Activated CD4-positive, alpha-beta T cell treated with anti-CD3 and anti-CD28 coated beads, Interleukin-2, amount 10 ng/mL, durations not matched to agents 24 days and 14 days (primary cell): ENCODE data around the gene PTHLH. TPM values are rescaled to one million over a fixed set of nuclear protein-coding genes. Genes with fewer than 3 reads are reported as not detected.
A peak's percentile ranks its signal among the peaks of the same experiment; 100 is the strongest.

Experiments used
- DNase-seq: peaks from one replicate; pipeline ENCODE4 v3.0.0; 2022
- H3K27ac Mint-ChIP-seq: one replicate; pipeline ENCODE4 v1.8.0; 2022; ENCODE audit warnings: mild to moderate bottlenecking, mixed read lengths
- H3K27me3 Mint-ChIP-seq: one replicate; pipeline ENCODE4 v1.8.0; 2022; ENCODE audit warnings: mixed read lengths
- H3K36me3 Mint-ChIP-seq: one replicate; pipeline ENCODE4 v1.8.0; 2022; ENCODE audit warnings: low read depth, mild to moderate bottlenecking, mixed read lengths
- H3K4me1 Mint-ChIP-seq: one replicate; pipeline ENCODE4 v1.8.0; 2021; ENCODE audit warnings: mixed read lengths
- H3K4me3 Mint-ChIP-seq: one replicate; pipeline ENCODE4 v1.8.0; 2022; ENCODE audit warnings: mild to moderate bottlenecking, moderate library complexity, mixed read lengths
- H3K9me3 Mint-ChIP-seq: one replicate; pipeline ENCODE4 v1.8.0; 2021; ENCODE audit warnings: mixed read lengths
- intact Hi-C: fragments of 100-400 bp; cut with micrococcal nuclease; formaldehyde crosslinking; loops from one replicate; pipeline ENCODE4 v1.15.1; 2023
- total RNA-seq: library from RNA; stranded (reverse); gene quantifications from 2 replicates; pipeline ENCODE4 v1.2.3, GENCODE V29; 2022

Gene PTHLH
- total RNA-seq, 1 donor from 2014 or later = not detected

GRCh38 chr12:27969624-27970400 lies 2.7 kb downstream of the PTHLH start:
- intact Hi-C loops = loop anchor here (10.0 kb wide), 2 partner anchors 225 to 905 kb away; partner anchors contain the start of gene CCDC91
- peak; percentile 75 for DNase-seq
- peak overlapping the region; percentile 82 for H3K4me3 Mint-ChIP-seq

GRCh38 chr12:27968972-27969623 lies 3.4 kb downstream of the PTHLH start:
- no peak overlapping the region for H3K27ac Mint-ChIP-seq
- DNase-seq = no peak
- no peaks in the 10 kb centered on the region for H3K9me3 Mint-ChIP-seq
- H3K36me3 Mint-ChIP-seq = no peaks in the 10 kb centered on the region
- peaks cover 15% of the 10 kb centered on the region for H3K4me1 Mint-ChIP-seq
- H3K27me3 Mint-ChIP-seq = peaks cover 82% of the 10 kb centered on the region
- intact Hi-C loops = no loop called here
- H3K4me3 Mint-ChIP-seq = peak overlapping the region; percentile 82

More at GRCh38 chr12:27969624-27970400, 2.7 kb downstream of the PTHLH start:
- peaks cover 86% of the 10 kb centered on the region for H3K27me3 Mint-ChIP-seq
- H3K27ac Mint-ChIP-seq = peak overlapping the region; percentile 10
- H3K4me1 Mint-ChIP-seq = peaks cover 15% of the 10 kb centered on the region
- H3K9me3 Mint-ChIP-seq = no peaks in the 10 kb centered on the region
- H3K36me3 Mint-ChIP-seq = no peaks in the 10 kb centered on the region

GRCh38 chr12:27967551-27968054 lies 4.9 kb downstream of the PTHLH start:
- Mint-ChIP-seq H3K27ac (no peak overlapping the region), H3K4me3 (no peak overlapping the region), H3K27me3 (peaks cover 79% of the 10 kb centered on the region), H3K4me1 (peaks cover 15% of the 10 kb centered on the region), H3K36me3 (no peaks in the 10 kb centered on the region), H3K9me3 (no peaks in the 10 kb centered on the region)
- intact Hi-C loops = no loop called here
- no peak for DNase-seq

DNA sequence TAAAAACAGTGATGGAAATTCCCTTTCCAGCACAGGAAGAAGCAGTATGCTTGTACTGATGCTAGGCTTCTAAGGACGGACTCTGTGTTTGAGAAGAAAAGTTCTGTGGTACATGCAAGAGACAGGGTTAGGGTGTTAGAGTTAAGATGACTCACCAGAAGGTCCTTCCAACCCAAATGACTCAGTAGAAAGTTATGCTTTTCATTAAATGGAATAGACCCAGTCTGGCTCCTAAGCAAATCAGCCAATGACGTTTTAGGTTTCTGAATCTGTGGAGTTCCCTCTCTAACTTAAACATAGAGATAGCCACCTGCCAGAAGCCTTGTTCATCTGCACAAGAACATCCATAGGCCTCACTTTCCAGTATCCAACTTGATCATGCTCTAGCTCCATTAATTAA lies 5.7 kb downstream of the PTHLH start:
- no peak overlapping the region for H3K4me3 Mint-ChIP-seq
- no peak overlapping the region for H3K27ac Mint-ChIP-seq
- H3K4me1 Mint-ChIP-seq = peaks cover 15% of the 10 kb centered on the region
- H3K27me3 Mint-ChIP-seq = peaks cover 74% of the 10 kb centered on the region
- intact Hi-C loops = no loop called here
- H3K36me3 Mint-ChIP-seq = no peaks in the 10 kb centered on the region
- H3K9me3 Mint-ChIP-seq = no peaks in the 10 kb centered on the region
- no peak for DNase-seq

DNA sequence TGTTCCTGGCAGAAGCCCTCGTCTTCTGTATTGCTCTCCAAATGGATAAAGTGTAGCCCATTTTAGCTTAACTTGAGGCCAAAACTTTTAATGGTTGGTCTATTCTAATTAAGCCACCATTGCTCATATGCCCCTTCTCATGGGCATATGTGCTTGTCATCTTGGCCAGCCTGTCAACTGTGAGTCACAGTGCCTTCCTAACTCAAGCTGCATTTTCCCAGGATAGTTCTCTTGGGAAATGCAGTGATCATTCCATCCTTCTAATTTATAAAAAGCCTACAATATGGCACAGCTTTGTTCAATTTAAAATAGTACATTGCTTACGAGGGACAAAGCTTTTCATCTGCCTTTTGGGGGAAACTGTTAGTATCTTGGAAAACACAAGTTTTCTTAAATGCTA lies 6.6 kb downstream of the PTHLH start:
- Mint-ChIP-seq H3K36me3 (no peaks in the 10 kb centered on the region), H3K27ac (no peak overlapping the region), H3K4me3 (no peak overlapping the region), H3K27me3 (peaks cover 68% of the 10 kb centered on the region), H3K9me3 (no peaks in the 10 kb centered on the region), H3K4me1 (peaks cover 13% of the 10 kb centered on the region)
- DNase-seq = no peak
- intact Hi-C loops = no loop called here

GRCh38 chr12:27965411-27965810 lies 7.1 kb downstream of the PTHLH start:
- DNase-seq = no peak
- H3K4me1 Mint-ChIP-seq = peaks cover 10% of the 10 kb centered on the region
- no peaks in the 10 kb centered on the region for H3K36me3 Mint-ChIP-seq
- peaks cover 68% of the 10 kb centered on the region for H3K27me3 Mint-ChIP-seq
- no peak overlapping the region for H3K4me3 Mint-ChIP-seq
- intact Hi-C loops = no loop called here
- no peaks in the 10 kb centered on the region for H3K9me3 Mint-ChIP-seq
- no peak overlapping the region for H3K27ac Mint-ChIP-seq

DNA sequence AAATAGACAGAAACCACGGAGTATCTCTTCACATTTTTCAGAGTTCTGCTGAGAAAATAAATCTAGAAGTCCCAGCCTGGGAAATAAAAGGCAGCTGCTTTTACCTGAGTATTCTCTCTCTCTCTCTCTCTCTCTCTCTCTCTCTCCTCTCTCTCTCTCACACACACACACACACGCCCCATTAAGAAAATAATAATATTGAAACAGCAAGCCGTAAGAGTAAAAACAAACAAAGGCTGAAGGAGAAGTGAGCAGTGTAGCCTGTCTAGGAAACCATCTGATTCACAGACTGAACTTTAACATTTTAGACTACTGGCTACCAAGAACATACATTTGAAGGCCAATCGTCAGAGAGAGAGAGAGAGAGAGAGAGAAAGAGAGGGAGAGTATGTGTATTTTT lies 8.4 kb downstream of the PTHLH start:
- Mint-ChIP-seq H3K4me1 (peaks cover 3% of the 10 kb centered on the region), H3K27ac (no peak overlapping the region), H3K36me3 (no peaks in the 10 kb centered on the region), H3K27me3 (peaks cover 67% of the 10 kb centered on the region), H3K4me3 (no peak overlapping the region), H3K9me3 (no peaks in the 10 kb centered on the region)
- intact Hi-C loops = no loop called here
- no peak for DNase-seq

GRCh38 chr12:27960821-27961220 lies 11.7 kb downstream of the PTHLH start:
- intact Hi-C loops = no loop called here
- peaks cover 57% of the 10 kb centered on the region for H3K27me3 Mint-ChIP-seq

DNA sequence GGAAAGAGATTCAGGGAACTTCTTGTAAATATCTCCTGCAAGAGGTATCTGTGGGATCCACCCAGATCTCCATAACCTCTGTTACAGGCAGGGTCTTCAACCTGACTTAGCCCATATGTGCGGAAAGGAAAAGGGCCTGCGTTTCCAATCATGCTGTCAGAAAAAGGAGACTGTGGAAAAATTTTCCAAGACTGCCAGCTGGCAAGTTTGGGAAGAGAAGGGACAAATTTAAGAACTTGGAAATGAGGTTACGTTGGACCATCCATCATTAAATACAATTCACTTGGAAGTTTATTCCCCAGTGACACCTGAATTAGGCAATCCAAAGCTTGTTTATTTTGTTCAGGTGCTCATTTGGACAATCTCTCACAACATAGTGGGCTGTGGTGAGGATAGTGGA lies 13.9 kb downstream of the PTHLH start:
- no peak overlapping the region for H3K4me3 Mint-ChIP-seq
- H3K4me1 Mint-ChIP-seq = no peaks in the 10 kb centered on the region
- intact Hi-C loops = no loop called here
- no peaks in the 10 kb centered on the region for H3K36me3 Mint-ChIP-seq
- H3K27ac Mint-ChIP-seq = no peak overlapping the region
- peaks cover 52% of the 10 kb centered on the region for H3K27me3 Mint-ChIP-seq
- H3K9me3 Mint-ChIP-seq = no peaks in the 10 kb centered on the region
- no peak for DNase-seq

More at GRCh38 chr12:27960821-27961220, 11.7 kb downstream of the PTHLH start:
- no peaks in the 10 kb centered on the region for H3K4me1 Mint-ChIP-seq
- no peak overlapping the region for H3K4me3 Mint-ChIP-seq
- H3K27ac Mint-ChIP-seq = no peak overlapping the region
- H3K36me3 Mint-ChIP-seq = no peaks in the 10 kb centered on the region
- no peak for DNase-seq
- no peaks in the 10 kb centered on the region for H3K9me3 Mint-ChIP-seq

DNA sequence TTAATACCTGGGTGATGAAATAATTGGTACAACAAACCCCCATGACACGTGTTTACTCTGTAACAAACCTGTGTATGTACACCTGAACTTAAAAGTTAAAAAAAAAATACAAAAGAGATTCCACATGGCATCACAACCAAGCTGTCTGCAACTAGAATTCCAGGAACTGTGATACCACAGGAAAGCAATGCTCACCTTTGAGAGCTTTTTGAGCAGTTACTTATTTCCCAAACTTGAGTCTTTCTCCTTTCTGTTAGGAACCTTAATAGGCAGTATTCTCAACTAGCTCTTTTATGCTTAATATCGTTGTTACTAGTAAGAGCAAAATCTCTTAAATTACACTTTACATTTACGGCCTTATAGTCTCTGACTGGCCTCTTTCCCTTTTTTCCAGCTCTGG lies 15.2 kb downstream of the PTHLH start:
- DNase-seq = no peak
- H3K36me3 Mint-ChIP-seq = no peaks in the 10 kb centered on the region
- H3K9me3 Mint-ChIP-seq = no peaks in the 10 kb centered on the region
- no peaks in the 10 kb centered on the region for H3K4me1 Mint-ChIP-seq
- no peak overlapping the region for H3K4me3 Mint-ChIP-seq
- H3K27ac Mint-ChIP-seq = no peak overlapping the region
- H3K27me3 Mint-ChIP-seq = peaks cover 52% of the 10 kb centered on the region
- intact Hi-C loops = no loop called here

DNA sequence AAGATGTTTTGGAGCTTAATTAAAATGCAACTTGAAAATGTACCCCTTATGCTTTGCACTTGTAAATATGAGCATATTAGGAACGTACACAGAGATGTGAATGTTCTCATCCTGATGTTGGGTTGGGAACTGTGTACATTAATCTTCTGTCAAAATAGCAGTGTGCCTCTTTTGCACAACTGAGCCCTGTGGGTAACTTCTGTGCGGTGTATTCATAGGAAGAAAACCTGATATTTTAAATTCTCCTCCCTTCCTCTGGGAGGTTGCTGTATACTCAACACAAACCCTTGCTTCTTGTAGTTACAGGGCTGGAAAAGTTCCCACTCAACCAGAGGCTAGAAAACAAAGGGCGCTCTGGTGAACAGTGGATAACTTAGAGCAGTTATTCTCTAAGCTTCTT lies 18.7 kb downstream of the PTHLH start:
- DNase-seq = no peak
- Mint-ChIP-seq H3K27me3 (peaks cover 36% of the 10 kb centered on the region), H3K27ac (no peak overlapping the region), H3K4me3 (no peak overlapping the region), H3K9me3 (no peaks in the 10 kb centered on the region), H3K36me3 (no peaks in the 10 kb centered on the region), H3K4me1 (no peaks in the 10 kb centered on the region)
- intact Hi-C loops = no loop called here

- H3K36me3 Mint-ChIP-seq = no peaks in the 10 kb centered on the region
- no peaks in the 10 kb centered on the region for H3K4me1 Mint-ChIP-seq
- no peaks in the 10 kb centered on the region for H3K9me3 Mint-ChIP-seq
- DNase-seq = no peak
- no peak overlapping the region for H3K27ac Mint-ChIP-seq
- intact Hi-C loops = no loop called here
- peaks cover 35% of the 10 kb centered on the region for H3K27me3 Mint-ChIP-seq
- no peak overlapping the region for H3K4me3 Mint-ChIP-seq
These were observed 19.2 kb downstream of the PTHLH start for GRCh38 chr12:27953348-27953747.

- H3K27me3 Mint-ChIP-seq = peaks cover 33% of the 10 kb centered on the region
- no peaks in the 10 kb centered on the region for H3K4me1 Mint-ChIP-seq
- no peak overlapping the region for H3K27ac Mint-ChIP-seq
- H3K4me3 Mint-ChIP-seq = no peak overlapping the region
- H3K36me3 Mint-ChIP-seq = no peaks in the 10 kb centered on the region
- no peaks in the 10 kb centered on the region for H3K9me3 Mint-ChIP-seq
- DNase-seq = peak; percentile 27
- intact Hi-C loops = no loop called here
These were observed 20.0 kb downstream of the PTHLH start for GRCh38 chr12:27952510-27952909.

DNA sequence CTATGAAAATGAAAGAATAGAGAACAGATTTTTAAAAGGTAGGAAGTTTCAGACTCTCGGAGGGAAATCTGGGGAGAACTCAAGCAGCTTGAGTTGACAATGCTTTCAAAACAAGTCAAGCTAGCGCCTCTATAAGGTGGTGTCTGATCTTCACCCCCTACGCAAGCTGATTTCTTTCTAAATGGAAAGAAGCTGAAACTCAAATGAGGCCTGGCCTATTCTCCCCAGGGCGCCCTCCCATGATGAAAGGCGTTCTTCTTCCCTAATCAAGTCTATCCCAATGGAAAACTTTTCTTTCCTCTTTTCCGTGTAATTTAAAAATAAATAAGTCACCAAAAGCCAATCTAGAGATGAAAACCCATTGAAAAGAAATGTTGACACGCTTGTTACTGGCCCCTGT lies 20.6 kb downstream of the PTHLH start:
- H3K4me1 Mint-ChIP-seq = no peaks in the 10 kb centered on the region
- no peak overlapping the region for H3K4me3 Mint-ChIP-seq
- no peaks in the 10 kb centered on the region for H3K9me3 Mint-ChIP-seq
- H3K27ac Mint-ChIP-seq = no peak overlapping the region
- DNase-seq = no peak
- peaks cover 29% of the 10 kb centered on the region for H3K27me3 Mint-ChIP-seq
- intact Hi-C loops = no loop called here
- H3K36me3 Mint-ChIP-seq = no peaks in the 10 kb centered on the region
